ENCODE data around the gene BNIP5.
A peak's percentile ranks its signal among the peaks of the same experiment; 100 is the strongest.
"Not testable (repeated sequence)": the region's sequence is repeated elsewhere in the genome, so short reads cannot be mapped to it uniquely, and the experiment has no call there.

BNIP5 gene

GRCh38 chr6:36340618-36341454, 4.1 kb upstream of the BNIP5 start:
- H3K79me2 ChIP-seq (ENCODE audit: insufficient read depth, low read length) = no peaks in the 10 kb centered on the region
- H3K4me2 ChIP-seq (ENCODE audit: low read depth, low read length, poor library complexity, severe bottlenecking) = no peak overlapping the region
- TF ChIP-seq CTCF (conservative IDR thresholded peaks at IDR 0.05; ENCODE audit: low read length) (peak; percentile 90), EZH2phosphoT487 (IDR thresholded peaks at IDR 0.05; ENCODE audit: borderline replicate concordance) (no peak)
- no peak overlapping the region for H3K9ac ChIP-seq (ENCODE audit: low read depth, low read length, poor library complexity, severe bottlenecking)
- H3K36me3 ChIP-seq (ENCODE audit: insufficient read depth, low read length) = no peaks in the 10 kb centered on the region
- no peak overlapping the region for H3K4me3 ChIP-seq (ENCODE audit: low read length, poor library complexity, severe bottlenecking)
- H3K9me3 ChIP-seq (ENCODE audit: insufficient read depth, low read depth, low read length) = no peaks in the 10 kb centered on the region
- no peaks in the 10 kb centered on the region for H3K9me2 ChIP-seq (replicated peaks; ENCODE audit: low read depth, low read length)
- no peaks in the 10 kb centered on the region for H3K27me3 ChIP-seq (ENCODE audit: insufficient read depth, low read length, poor library complexity, severe bottlenecking)
- H4K20me1 ChIP-seq (ENCODE audit: insufficient read depth, low read length, poor library complexity, severe bottlenecking) = no peaks in the 10 kb centered on the region
- H3F3A ChIP-seq (ENCODE audit: low read depth) = no peaks in the 10 kb centered on the region
- H2AFZ ChIP-seq (ENCODE audit: low read length) = peak overlapping the region; percentile 39; the same call in 1 of the 2 replicates
- H3K4me1 ChIP-seq (ENCODE audit: insufficient read depth, low read length, poor library complexity, severe bottlenecking) = no peaks in the 10 kb centered on the region

- TF ChIP-seq EZH2phosphoT487 (IDR thresholded peaks at IDR 0.05; ENCODE audit: borderline replicate concordance) (no peak), CTCF (conservative IDR thresholded peaks at IDR 0.05; ENCODE audit: low read length) (no peak)
- H3K4me3 ChIP-seq (ENCODE audit: low read length, poor library complexity, severe bottlenecking) = no peak overlapping the region
Measured at GRCh38 chr6:36340306-36340617, 3.6 kb upstream of the BNIP5 start.

GRCh38 chr6:36339146-36339545, 2.5 kb upstream of the BNIP5 start:
- no peak overlapping the region for H3K4me2 ChIP-seq (ENCODE audit: low read depth, low read length, poor library complexity, severe bottlenecking)
- no peaks in the 10 kb centered on the region for H3K9me2 ChIP-seq (replicated peaks; ENCODE audit: low read depth, low read length)
- no peaks in the 10 kb centered on the region for H3F3A ChIP-seq (ENCODE audit: low read depth)
- H2AFZ ChIP-seq (ENCODE audit: low read length) = 0 out of 2 replicates have a peak overlapping the region, but pooled peaks have one; percentile 26
- no peaks in the 10 kb centered on the region for H3K79me2 ChIP-seq (ENCODE audit: insufficient read depth, low read length)
- H4K20me1 ChIP-seq (ENCODE audit: insufficient read depth, low read length, poor library complexity, severe bottlenecking) = no peaks in the 10 kb centered on the region
- no peaks in the 10 kb centered on the region for H3K4me1 ChIP-seq (ENCODE audit: insufficient read depth, low read length, poor library complexity, severe bottlenecking)
- no peaks in the 10 kb centered on the region for H3K27me3 ChIP-seq (ENCODE audit: insufficient read depth, low read length, poor library complexity, severe bottlenecking)
- no peaks in the 10 kb centered on the region for H3K36me3 ChIP-seq (ENCODE audit: insufficient read depth, low read length)
- TF ChIP-seq CTCF (conservative IDR thresholded peaks at IDR 0.05; ENCODE audit: low read length) = no peak
- H3K9ac ChIP-seq (ENCODE audit: low read depth, low read length, poor library complexity, severe bottlenecking) = no peak overlapping the region
- H3K4me3 ChIP-seq (ENCODE audit: low read length, poor library complexity, severe bottlenecking) = no peak overlapping the region
- H3K9me3 ChIP-seq (ENCODE audit: insufficient read depth, low read depth, low read length) = no peaks in the 10 kb centered on the region

More at GRCh38 chr6:36340306-36340617, 3.6 kb upstream of the BNIP5 start:
- H3K4me2 ChIP-seq (ENCODE audit: low read depth, low read length, poor library complexity, severe bottlenecking) = no peak overlapping the region
- H3K4me1 ChIP-seq (ENCODE audit: insufficient read depth, low read length, poor library complexity, severe bottlenecking) = no peaks in the 10 kb centered on the region
- no peaks in the 10 kb centered on the region for H3F3A ChIP-seq (ENCODE audit: low read depth)
- H4K20me1 ChIP-seq (ENCODE audit: insufficient read depth, low read length, poor library complexity, severe bottlenecking) = no peaks in the 10 kb centered on the region
- no peaks in the 10 kb centered on the region for H3K79me2 ChIP-seq (ENCODE audit: insufficient read depth, low read length)
- no peaks in the 10 kb centered on the region for H3K9me3 ChIP-seq (ENCODE audit: insufficient read depth, low read depth, low read length)
- no peak overlapping the region for H3K9ac ChIP-seq (ENCODE audit: low read depth, low read length, poor library complexity, severe bottlenecking)
- no peaks in the 10 kb centered on the region for H3K36me3 ChIP-seq (ENCODE audit: insufficient read depth, low read length)
- H3K27me3 ChIP-seq (ENCODE audit: insufficient read depth, low read length, poor library complexity, severe bottlenecking) = no peaks in the 10 kb centered on the region
- H2AFZ ChIP-seq (ENCODE audit: low read length) = 0 out of 2 replicates have a peak overlapping the region, but pooled peaks have one; percentile 39
- no peaks in the 10 kb centered on the region for H3K9me2 ChIP-seq (replicated peaks; ENCODE audit: low read depth, low read length)

GRCh38 chr6:36338223-36338622, 1.5 kb upstream of the BNIP5 start:
- H3K79me2 ChIP-seq (ENCODE audit: insufficient read depth, low read length); H2AFZ ChIP-seq (ENCODE audit: low read length); H4K20me1 ChIP-seq (ENCODE audit: insufficient read depth, low read length, poor library complexity, severe bottlenecking); H3K9me2 ChIP-seq (replicated peaks; ENCODE audit: low read depth, low read length); H3K9ac ChIP-seq (ENCODE audit: low read depth, low read length, poor library complexity, severe bottlenecking); H3K27me3 ChIP-seq (ENCODE audit: insufficient read depth, low read length, poor library complexity, severe bottlenecking); H3K4me3 ChIP-seq (ENCODE audit: low read length, poor library complexity, severe bottlenecking); H3K4me2 ChIP-seq (ENCODE audit: low read depth, low read length, poor library complexity, severe bottlenecking); H3F3A ChIP-seq (ENCODE audit: low read depth); H3K4me1 ChIP-seq (ENCODE audit: insufficient read depth, low read length, poor library complexity, severe bottlenecking); H3K36me3 ChIP-seq (ENCODE audit: insufficient read depth, low read length); H3K9me3 ChIP-seq (ENCODE audit: insufficient read depth, low read depth, low read length): not testable (repeated sequence)
